GM19463 (cell line): ENCODE measurements around the gene TTLL10.

ENCODE experiments used
- ATAC-seq: cut with Tn5 transposase; IDR thresholded peaks from one replicate; pipeline ENCODE4 v1.9.1; 2021; ENCODE audit warnings: mild to moderate bottlenecking, moderate library complexity; ENCODE audit not compliant: unreplicated experiment

Gene TTLL10

GRCh38 chr1:1203561-1204424, 30.1 kb downstream of the TTLL10 start:
- no peak for ATAC-seq

- no peak for ATAC-seq
These were observed 30.8 kb downstream of the TTLL10 start for GRCh38 chr1:1204425-1204920.

- no peak for ATAC-seq
These were observed 31.5 kb downstream of the TTLL10 start for GRCh38 chr1:1204998-1205768.

- no peak for ATAC-seq
These were observed 32.2 kb downstream of the TTLL10 start for GRCh38 chr1:1205769-1206375.

- ATAC-seq = no peak
These were observed 32.8 kb downstream of the TTLL10 start, which contains the start of gene TNFRSF18 for GRCh38 chr1:1206376-1206965. TNFRSF18 (minus strand) TSS chr1:1206592; CDS start chr1:1206571, 21 bp downstream.

- no peak for ATAC-seq
These were observed 33.4 kb downstream of the TTLL10 start for GRCh38 chr1:1206966-1207531.

GRCh38 chr1:1207571-1207892, 33.9 kb downstream of the TTLL10 start:
- no peak for ATAC-seq

- no peak for ATAC-seq
These were observed 35.2 kb downstream of the TTLL10 start for GRCh38 chr1:1208713-1209433.

GRCh38 chr1:1210726-1211540, 37.3 kb downstream of the TTLL10 start:
- ATAC-seq = no peak

GRCh38 chr1:1211541-1212441, 38.1 kb downstream of the TTLL10 start:
- ATAC-seq = no peak

- no peak for ATAC-seq
These were observed 39.2 kb downstream of the TTLL10 start for GRCh38 chr1:1212780-1213344.

GRCh38 chr1:1213345-1214265, 39.9 kb downstream of the TTLL10 start, which contains the start of gene TNFRSF4:
TNFRSF4 (minus strand) TSS chr1:1214153; CDS start chr1:1214127, 26 bp downstream.
- no peak for ATAC-seq

GRCh38 chr1:1215080-1215676, 41.5 kb downstream of the TTLL10 start:
- no peak for ATAC-seq

GRCh38 chr1:1215881-1216605, 42.4 kb downstream of the TTLL10 start:
- no peak for ATAC-seq

GRCh38 chr1:1216770-1217620, 43.3 kb downstream of the TTLL10 start:
- no peak for ATAC-seq
